ENCODE results near the gene RPUSD3.

- TF ChIP-seq, protein P1, sequence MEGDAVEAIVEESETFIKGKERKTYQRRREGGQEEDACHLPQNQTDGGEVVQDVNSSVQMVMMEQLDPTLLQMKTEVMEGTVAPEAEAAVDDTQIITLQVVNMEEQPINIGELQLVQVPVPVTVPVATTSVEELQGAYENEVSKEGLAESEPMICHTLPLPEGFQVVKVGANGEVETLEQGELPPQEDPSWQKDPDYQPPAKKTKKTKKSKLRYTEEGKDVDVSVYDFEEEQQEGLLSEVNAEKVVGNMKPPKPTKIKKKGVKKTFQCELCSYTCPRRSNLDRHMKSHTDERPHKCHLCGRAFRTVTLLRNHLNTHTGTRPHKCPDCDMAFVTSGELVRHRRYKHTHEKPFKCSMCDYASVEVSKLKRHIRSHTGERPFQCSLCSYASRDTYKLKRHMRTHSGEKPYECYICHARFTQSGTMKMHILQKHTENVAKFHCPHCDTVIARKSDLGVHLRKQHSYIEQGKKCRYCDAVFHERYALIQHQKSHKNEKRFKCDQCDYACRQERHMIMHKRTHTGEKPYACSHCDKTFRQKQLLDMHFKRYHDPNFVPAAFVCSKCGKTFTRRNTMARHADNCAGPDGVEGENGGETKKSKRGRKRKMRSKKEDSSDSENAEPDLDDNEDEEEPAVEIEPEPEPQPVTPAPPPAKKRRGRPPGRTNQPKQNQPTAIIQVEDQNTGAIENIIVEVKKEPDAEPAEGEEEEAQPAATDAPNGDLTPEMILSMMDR (IDR thresholded peaks at IDR 0.05), result no peak
- no peak for TF ChIP-seq POLR2A (IDR thresholded peaks at IDR 0.05)
Observed at GRCh38 chr3:9852528-9852927, 8.7 kb upstream of the RPUSD3 start.
